Hepatocyte (in vitro differentiated cells): ENCODE results near the gene BAIAP3. TPM values are rescaled to one million over a fixed set of nuclear protein-coding genes. Genes with fewer than 3 reads are reported as not detected.

Experiments used
- DNase-seq: peaks from one replicate; pipeline ENCODE4 v3.0.0-alpha.2; 2016; ENCODE audit warnings: low spot score
- H2AFZ ChIP-seq: fragments of 200-600 bp; sonication (generic); 2 replicates; pipeline ENCODE4 v1.6.0; 2016; ENCODE audit warnings: antibody characterized with exemption, mild to moderate bottlenecking
- H3K27ac ChIP-seq: fragments of 200-600 bp; sonication (generic); 2 replicates; pipeline ENCODE4 v1.5.1; 2016; ENCODE audit warnings: mild to moderate bottlenecking
- H3K27me3 ChIP-seq: fragments of 200-600 bp; sonication (generic); 2 replicates; pipeline ENCODE4 v1.6.1; 2016
- H3K36me3 ChIP-seq: fragments of 200-600 bp; sonication (generic); replicated peaks from 2 replicates; pipeline ENCODE4 v1.5.1; 2016; ENCODE audit warnings: low read depth; ENCODE audit not compliant: insufficient read depth
- H3K4me1 ChIP-seq: fragments of 200-600 bp; sonication (generic); 2 replicates; pipeline ENCODE4 v1.5.1; 2016; ENCODE audit warnings: mild to moderate bottlenecking, moderate library complexity; ENCODE audit not compliant: insufficient read depth
- H3K4me2 ChIP-seq: fragments of 200-600 bp; sonication (generic); 2 replicates; pipeline ENCODE4 v1.6.0; 2016
- H3K4me3 ChIP-seq: fragments of 200-600 bp; sonication (generic); 2 replicates; pipeline ENCODE4 v1.5.1; 2016; ENCODE audit warnings: mild to moderate bottlenecking
- H3K79me2 ChIP-seq: fragments of 200-600 bp; sonication (generic); 2 replicates; pipeline ENCODE4 v1.6.0; 2017; ENCODE audit warnings: mild to moderate bottlenecking
- H3K9me2 ChIP-seq: fragments of 200-600 bp; sonication (generic); replicated peaks from 2 replicates; pipeline ENCODE4 v1.6.0; 2017; ENCODE audit warnings: mild to moderate bottlenecking; ENCODE audit not compliant: insufficient read depth
- H3K9me3 ChIP-seq: fragments of 200-600 bp; sonication (generic); 2 replicates; pipeline ENCODE4 v1.5.1; 2016; ENCODE audit warnings: low read depth, mild to moderate bottlenecking
- H4K20me1 ChIP-seq: fragments of 200-600 bp; sonication (generic); 2 replicates; pipeline ENCODE4 v1.6.0; 2016; ENCODE audit warnings: mild to moderate bottlenecking; ENCODE audit not compliant: insufficient read depth, poor library complexity, severe bottlenecking
- CTCF ChIP-seq: fragments of 200-600 bp; sonication (generic); IDR thresholded peaks from 2 replicates; pipeline ENCODE4 v1.5.1; 2016; ENCODE audit warnings: antibody characterized with exemption, mild to moderate bottlenecking; ENCODE audit not compliant: poor library complexity
- EZH2 ChIP-seq: fragments of 200-600 bp; sonication (generic); IDR thresholded peaks from 2 replicates; pipeline ENCODE4 v1.6.1; 2016; ENCODE audit warnings: antibody characterized with exemption, mild to moderate bottlenecking, borderline replicate concordance
- EZH2phosphoT487 ChIP-seq: fragments of 200-600 bp; sonication (generic); IDR thresholded peaks from one replicate; pipeline ENCODE4 v1.6.1; 2018; ENCODE audit warnings: antibody characterized with exemption, mild to moderate bottlenecking, low read depth, moderate library complexity; ENCODE audit not compliant: unreplicated experiment, severe bottlenecking
- WGBS: methylation state at CpG from one replicate; pipeline ENCODE4 v1.1.6; 2016; ENCODE audit warnings: low lambda C conversion rate; ENCODE audit errors: missing lambda C conversion rate; 5-methylcytosine and 5-hydroxymethylcytosine counted together
- polyA plus RNA-seq: library from polyadenylated mRNA; unstranded; fragments of >200 nt; fragmentation: Nextera tagmentation; extraction: Ambion mirVana; gene quantifications from 2 replicates; pipeline ENCODE4 v1.2.1, GENCODE V29; 2016
- total RNA-seq: library from RNA; depleted of rRNA; stranded (reverse); fragments of >200 nt; gene quantifications from 2 replicates; pipeline ENCODE4 v1.2.3, GENCODE V29; 2014

BAIAP3 gene
- total and polyA plus RNA-seq, 2 experiments from 2014 or later = 2.4 to 3.0 TPM

DNA sequence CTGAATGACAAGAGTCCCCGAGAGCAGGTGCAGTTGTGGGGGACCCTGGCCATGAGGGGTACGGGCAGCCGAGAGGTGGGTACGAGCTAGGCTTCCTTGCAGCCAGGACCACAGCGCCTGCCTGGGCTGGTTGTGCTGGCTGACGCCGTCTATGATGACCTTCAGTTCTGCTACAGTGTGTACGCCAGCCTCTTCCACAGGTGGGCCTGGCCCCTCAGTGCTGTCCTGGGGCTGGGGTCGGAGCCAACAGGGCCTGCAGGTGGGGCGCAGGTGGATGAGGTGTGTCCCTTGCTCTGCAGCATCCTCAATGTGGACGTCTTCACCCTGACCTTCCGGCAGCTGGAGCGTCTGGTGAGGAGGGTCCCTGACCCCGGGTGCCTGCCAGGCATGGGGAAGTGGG is 11.1 kb downstream of the BAIAP3 start:
- Histone ChIP-seq H3K27ac (no peak overlapping the region), H3K9me3 (no peaks in the 10 kb centered on the region), H2AFZ (no peak overlapping the region), H3K79me2 (no peaks in the 10 kb centered on the region), H3K4me2 (no peak overlapping the region), H3K4me3 (no peak overlapping the region), H3K27me3 (no peaks in the 10 kb centered on the region), H3K4me1 (no peaks in the 10 kb centered on the region), H3K36me3 (no peaks in the 10 kb centered on the region), H4K20me1 (no peaks in the 10 kb centered on the region), H3K9me2 (no peaks in the 10 kb centered on the region)
- WGBS = 92% methylated on average over 13 of the region's 14 CpGs
- DNase-seq = no peak
- no peak for TF ChIP-seq CTCF
- no peak for TF ChIP-seq EZH2
- no peak for TF ChIP-seq EZH2phosphoT487

DNA sequence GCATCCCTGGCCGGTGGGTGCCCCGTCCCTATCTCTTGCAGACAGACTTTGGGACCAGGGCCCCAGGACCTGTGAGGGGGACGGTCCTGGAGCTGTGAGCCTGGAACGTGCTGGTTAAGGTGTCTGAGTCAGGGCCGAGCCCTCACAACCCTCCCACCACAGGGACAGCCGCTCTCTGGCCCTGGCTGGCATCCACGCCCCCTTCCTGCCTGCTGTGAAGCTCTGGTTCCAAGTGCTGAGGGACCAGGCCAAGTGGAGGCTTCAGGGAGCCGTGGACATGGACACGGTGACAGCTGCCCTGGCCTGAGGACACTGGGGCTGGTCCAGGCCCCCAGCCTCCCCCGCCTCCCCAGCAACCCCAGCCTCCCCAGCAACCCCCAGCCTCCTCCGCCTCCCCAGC is 11.6 kb downstream of the BAIAP3 start:
- H3K4me3 ChIP-seq = no peak overlapping the region
- DNase-seq = no peak
- no peak overlapping the region for H3K4me2 ChIP-seq
- no peak overlapping the region for H2AFZ ChIP-seq
- no peaks in the 10 kb centered on the region for H4K20me1 ChIP-seq
- H3K79me2 ChIP-seq = no peaks in the 10 kb centered on the region
- WGBS = 81% methylated on average over 10 of the region's 11 CpGs
- H3K9me2 ChIP-seq = no peaks in the 10 kb centered on the region
- no peaks in the 10 kb centered on the region for H3K4me1 ChIP-seq
- H3K9me3 ChIP-seq = no peaks in the 10 kb centered on the region
- H3K27ac ChIP-seq = no peak overlapping the region
- H3K36me3 ChIP-seq = no peaks in the 10 kb centered on the region
- no peak for TF ChIP-seq EZH2phosphoT487
- no peak for TF ChIP-seq CTCF
- TF ChIP-seq EZH2 = no peak
- no peaks in the 10 kb centered on the region for H3K27me3 ChIP-seq

DNA sequence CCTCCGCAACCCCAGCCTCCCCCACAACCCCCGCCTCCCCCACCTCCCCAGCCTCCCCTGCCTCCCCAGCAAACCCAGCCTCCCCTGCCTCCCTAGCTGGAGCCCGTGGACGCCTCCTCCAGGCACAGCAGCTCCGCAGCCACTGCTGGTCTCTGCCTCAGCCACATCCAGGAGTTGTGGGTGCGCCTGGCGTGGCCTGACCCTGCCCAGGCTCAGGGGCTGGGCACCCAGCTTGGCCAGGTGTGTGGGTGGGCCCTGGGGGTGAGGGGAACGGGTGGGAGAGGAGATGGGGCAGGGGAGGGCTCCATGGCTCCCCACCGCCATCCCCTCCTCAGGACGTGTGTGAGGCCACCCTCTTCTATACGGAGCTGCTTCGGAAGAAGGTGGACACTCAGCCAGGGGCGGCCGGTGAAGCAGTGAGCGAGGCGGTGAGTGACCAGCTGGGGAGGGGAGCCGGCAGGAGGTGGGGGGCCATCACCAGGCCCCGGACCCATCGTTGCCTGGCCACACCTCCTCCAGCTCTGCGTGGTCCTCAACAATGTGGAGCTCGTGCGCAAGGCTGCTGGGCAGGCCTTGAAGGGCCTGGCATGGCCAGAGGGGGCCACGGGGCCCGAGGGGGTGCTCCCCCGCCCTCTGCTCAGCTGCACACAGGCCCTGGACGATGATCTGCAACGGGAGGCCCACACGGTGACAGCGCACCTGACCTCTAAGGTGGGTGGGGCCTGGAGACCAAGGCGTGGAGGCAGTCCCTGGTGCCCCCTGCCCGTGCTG is 12.4 kb downstream of the BAIAP3 start:
- Histone ChIP-seq H3K36me3 (no peaks in the 10 kb centered on the region), H3K9me3 (no peaks in the 10 kb centered on the region), H3K27ac (no peak overlapping the region), H3K4me2 (no peak overlapping the region), H3K4me1 (no peaks in the 10 kb centered on the region), H3K27me3 (no peaks in the 10 kb centered on the region), H3K79me2 (peaks cover 6% of the 10 kb centered on the region), H4K20me1 (no peaks in the 10 kb centered on the region), H3K4me3 (no peak overlapping the region), H2AFZ (no peak overlapping the region), H3K9me2 (no peaks in the 10 kb centered on the region)
- DNase-seq = no peak
- TF ChIP-seq EZH2phosphoT487 (no peak), EZH2 (no peak), CTCF (no peak)
- 83% methylated on average over 18 of the region's 31 CpGs for WGBS
